KBM-7 (cell line): ENCODE measurements around the gene PPP2R5B.

ENCODE experiments used
- DNase-seq: peaks from one replicate; pipeline ENCODE4 v3.0.0-alpha.2; 2015
- in situ Hi-C: fragments of 300-500 bp; cut with MboI; formaldehyde crosslinking; loops from 2 replicates; pipeline ENCODE4 v1.14.3; 2020; ENCODE audit warnings: low sequenced_read_pairs, low pct_unique_long_range_greater_than_20kb, mixed read lengths

PPP2R5B gene

DNA sequence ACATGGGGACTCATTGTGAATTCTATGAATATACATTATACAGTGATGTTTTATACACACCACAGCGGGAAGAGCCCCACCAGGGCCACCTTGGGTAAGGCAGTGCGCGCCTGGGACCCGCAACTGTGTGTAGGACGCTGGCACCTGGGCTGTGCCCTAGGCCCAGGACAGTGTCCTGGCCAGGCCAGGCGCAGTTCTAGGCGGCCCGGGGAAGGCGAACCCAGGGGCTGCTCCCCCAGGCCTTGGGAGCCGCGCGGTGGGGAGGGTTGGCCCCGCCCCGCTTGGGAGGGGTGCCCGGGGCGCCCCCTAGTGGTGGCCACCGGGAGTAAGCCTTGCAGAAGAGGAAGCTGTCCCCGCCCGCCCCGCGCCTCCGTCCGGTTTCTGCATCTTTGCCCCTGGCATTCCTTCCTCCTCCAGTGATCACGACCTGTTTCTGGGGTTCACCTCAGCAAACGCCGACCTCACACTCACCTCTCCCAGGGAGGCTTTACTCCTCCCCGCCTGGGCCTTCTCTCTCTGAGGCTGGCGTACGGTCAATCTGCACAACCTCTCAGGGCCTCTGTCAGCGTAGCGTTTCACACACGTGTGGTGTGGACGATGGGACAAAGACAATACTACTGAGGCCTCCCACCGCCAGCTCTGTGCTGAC lies 36.6 kb upstream of the PPP2R5B start:
- in situ Hi-C loops, result no loop called here
- DNase-seq, result peak; percentile 84

DNA sequence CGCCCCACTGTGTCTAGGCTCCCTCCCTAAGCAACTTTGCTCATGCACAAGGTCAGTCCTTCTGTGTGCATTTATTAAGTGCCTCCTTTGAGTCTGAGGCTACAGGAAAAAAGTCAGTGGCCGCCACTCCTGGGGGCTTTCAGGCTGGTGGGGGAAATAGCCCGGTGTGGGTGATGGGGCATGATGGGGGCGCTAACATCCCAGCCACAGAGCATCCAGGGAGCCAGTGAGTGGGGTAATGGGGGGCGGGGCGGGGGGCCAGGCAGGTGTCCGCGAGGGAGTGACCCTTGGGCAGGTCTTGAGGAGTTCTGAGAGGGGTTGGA lies 36.1 kb upstream of the PPP2R5B start:
- in situ Hi-C loops, result no loop called here
- no peak for DNase-seq

DNA sequence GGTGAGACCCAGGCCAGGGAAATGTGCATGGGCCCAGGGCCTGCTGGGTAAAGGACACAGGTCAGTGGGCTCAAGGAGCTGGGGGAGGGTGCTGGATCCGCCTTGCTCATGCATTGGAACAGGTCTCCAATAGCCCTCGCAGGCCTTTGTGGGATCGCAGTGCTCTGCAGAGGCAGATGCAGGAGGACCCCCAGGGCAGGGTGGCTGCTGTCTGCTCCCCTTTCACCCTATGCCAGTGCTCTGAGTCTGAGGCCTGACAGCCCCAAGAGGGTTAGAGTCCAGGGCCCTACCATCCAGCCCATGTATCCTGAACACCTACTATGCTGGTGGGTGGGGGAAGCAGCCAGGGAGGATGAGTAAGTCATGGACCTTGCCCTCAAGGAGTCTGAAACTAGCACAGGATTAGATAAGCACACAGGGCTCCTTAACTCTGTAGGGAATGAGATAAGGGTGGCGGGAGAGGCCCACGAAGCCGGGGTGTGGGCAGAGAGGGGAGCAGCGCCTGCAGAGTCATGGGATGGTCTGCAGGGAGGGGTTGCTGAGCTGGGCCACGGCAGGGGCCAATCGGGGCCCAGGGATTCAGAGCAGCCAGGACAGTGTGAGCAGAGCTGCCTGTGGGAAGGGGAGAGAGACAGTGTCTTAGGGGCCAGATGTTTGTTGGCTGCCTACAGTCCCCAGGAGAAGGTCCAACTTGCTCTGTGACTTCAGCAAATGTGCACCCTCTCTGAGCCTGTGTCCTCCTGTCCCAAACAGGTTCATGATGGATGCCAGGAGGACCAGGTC lies 35.6 kb upstream of the PPP2R5B start:
- peak; percentile 24 for DNase-seq
- in situ Hi-C loops, result no loop called here

DNA sequence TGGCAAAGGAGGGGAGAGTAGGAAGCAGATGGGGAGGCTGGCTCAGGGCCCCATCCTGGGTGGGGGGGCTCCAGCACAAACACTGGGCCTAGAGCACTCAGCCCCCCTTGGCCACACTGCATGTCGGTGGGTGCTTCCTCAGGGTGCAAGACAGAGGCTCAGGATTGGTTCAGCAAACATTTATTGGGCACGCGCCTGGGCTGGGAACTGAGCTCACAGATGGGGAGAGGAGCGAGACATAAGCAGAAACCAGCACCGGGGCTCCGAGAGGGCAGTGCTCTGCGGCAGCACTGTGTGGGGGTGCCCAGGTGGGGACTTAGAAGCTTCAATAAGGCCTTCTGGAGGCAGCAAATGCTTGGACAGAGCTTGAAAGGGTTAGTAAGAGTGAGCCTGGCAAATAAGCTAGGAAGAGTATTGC lies 34.0 kb upstream of the PPP2R5B start:
- in situ Hi-C loops, result no loop called here
- no peak for DNase-seq

DNA sequence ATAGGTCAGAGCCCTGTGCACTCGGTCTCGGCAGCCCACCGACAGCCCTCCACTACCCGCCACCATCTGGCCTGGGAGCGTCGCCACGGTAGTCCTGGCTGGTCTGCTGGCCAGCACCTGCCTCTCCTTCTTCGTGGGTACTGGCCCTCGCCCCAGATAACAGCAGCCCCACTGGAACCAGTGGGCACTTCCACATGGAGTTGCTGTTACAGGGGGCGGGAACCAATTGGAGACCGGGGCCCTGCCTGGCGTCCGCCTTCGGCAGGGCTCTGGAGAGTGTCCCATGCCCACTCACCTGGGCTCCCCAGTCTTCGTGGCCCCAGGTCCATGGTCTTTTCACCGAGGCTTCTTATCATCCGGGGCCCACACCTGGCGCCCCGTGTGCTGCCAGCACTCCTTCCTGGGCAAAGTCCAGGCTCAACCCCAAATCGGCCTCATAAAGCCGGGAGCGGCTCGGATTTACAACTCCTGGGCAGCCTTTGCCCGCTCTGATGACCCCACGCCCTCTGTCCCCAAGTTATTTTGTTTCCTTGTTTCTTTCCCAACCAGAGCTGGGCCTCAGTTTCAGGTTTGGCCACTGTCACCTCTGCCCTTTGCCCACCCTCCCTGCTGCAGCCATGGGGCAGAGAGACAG lies 33.2 kb upstream of the PPP2R5B start:
- in situ Hi-C loops, result no loop called here
- DNase-seq, result no peak

DNA sequence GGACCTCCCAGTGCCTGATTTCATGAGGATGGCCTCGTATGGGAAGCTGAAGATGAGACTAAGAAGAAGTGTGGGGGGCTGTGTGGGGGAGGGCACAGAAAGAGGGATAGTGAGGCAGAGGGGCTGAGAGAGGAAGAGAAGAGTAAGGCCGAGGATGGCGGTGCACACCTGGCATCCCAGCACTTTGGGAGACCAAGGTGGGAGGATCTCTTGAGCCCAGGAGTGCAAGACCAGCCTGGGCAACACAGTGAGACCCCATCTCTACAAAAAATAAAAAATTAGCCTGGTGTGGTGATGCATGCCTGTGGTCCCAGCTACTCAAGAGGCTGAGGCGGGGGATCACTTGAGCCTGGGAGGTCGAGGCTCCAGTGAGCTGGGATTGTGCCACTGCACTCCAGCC lies 32.6 kb upstream of the PPP2R5B start:
- in situ Hi-C loops, result no loop called here
- no peak for DNase-seq

DNA sequence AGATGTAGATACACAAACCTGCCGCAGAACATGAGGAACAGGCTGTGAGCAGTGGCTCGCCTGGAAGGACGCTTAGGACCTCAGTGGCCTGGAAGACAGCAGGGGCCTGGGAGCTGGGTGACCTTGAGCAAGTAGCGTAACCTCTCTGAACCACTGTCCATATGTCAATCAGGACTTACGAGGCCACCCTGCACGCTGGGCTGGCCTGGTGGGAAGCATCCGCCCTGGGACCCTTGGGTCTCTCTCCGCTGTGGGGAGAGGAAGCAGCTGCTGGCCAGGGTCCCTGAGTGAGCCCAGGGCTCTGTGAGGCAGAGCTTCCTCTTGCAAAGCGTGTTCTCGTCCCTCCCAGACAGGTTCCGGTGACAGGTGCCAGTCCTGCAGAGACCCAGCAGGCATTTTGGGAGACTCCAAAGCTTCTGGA lies 32.1 kb upstream of the PPP2R5B start:
- no peak for DNase-seq
- in situ Hi-C loops, result no loop called here

DNA sequence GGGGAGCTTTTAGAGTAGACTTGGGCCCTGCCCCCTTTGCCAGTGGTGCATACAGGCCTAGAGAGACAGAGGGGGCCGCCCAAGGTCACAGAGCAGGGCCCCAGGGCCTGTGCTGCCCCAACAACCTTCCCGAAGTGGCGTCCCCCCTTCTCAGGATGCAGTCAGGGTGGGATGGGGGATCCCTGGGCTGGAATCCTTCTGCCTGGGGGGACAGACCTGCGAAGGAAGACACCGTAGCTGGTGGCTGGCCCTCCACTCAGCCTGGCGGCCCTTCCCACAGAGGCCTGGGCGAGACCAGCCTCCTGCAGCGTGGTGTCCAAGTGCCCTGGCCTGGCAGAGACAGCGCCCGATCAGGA lies 31.7 kb upstream of the PPP2R5B start:
- in situ Hi-C loops, result no loop called here

DNA sequence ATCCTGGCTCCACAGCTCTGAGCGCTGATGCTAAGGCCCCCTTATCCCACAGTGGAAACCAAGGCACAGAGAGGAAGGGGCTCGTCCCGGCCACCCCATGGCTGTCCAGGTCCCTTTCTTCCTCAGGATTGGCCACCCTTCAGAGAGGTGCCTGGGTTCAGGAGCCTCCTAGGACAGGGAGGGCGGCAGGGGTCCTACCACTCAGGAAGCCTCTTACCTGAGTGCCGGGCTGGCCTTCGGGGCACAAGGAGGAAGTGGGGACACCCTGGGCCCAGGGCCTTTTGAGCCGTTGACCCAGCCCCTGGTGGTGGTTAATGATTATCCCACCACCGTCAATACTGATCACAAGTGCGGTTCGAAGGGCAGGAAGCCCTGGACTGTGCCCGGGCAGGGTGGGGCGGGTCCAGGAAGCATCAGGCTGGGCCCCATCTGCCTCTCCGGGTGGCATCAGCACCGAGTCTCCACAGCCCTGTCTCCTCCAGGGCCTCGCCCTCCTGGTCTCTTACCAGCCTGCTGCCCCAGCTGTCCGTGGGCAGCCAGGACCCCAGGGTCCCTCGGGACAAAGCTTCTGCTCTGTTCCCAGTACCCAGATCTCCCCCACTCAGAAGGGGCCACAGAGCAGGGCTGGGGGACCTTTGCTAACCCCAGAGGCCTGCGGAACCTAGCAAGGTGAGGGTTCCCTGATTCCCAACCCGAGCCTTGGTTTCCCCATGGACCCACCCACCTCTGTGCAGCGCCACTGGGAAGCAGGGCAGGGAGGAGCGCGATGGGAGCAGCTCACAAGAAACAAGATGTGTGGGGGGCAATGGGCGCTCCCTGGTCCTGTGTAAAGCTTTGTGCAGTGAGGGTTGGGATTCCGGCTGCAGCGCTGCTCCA lies 31.1 kb upstream of the PPP2R5B start:
- DNase-seq, result no peak
- in situ Hi-C loops, result no loop called here

More for the DNA sequence above, 31.7 kb upstream of the PPP2R5B start:
- DNase-seq, result no peak

DNA sequence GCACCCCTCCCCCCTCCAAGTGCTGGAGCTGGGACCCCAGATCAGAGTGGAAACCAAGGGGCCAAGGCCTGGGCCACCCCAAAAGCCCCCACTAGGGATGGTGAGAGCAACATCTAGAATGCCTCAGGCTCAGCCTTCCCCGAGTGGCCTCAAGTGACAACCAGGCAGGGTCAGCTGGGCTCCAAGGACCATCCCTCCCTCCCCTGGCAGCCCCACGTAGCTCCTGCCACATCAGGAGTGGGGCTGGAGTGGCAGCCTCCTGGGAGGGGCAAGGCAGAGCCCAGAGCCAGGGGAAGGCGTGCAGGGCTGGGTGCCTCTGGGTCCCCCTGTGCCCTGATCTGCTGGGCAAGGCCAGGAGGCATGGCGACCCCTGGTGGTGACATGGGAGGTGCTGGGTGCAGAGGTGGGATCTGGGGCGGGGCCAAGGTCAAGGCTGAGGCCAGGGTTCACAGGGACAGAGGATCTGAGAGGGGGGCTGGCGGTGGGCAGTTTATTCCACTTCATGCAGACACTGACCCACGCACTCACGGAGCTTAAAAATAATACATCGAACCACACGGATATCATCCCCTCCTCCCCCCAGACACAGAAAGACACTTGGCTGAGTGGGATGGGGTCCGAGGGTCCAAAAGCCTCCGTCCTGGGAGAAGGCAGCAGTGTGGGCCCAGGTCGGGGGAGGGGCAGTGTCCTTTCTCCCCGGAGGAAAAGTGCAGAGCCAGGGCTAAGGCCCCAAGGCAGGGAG lies 30.2 kb upstream of the PPP2R5B start:
- DNase-seq, result peak; percentile 74
- in situ Hi-C loops, result no loop called here

DNA sequence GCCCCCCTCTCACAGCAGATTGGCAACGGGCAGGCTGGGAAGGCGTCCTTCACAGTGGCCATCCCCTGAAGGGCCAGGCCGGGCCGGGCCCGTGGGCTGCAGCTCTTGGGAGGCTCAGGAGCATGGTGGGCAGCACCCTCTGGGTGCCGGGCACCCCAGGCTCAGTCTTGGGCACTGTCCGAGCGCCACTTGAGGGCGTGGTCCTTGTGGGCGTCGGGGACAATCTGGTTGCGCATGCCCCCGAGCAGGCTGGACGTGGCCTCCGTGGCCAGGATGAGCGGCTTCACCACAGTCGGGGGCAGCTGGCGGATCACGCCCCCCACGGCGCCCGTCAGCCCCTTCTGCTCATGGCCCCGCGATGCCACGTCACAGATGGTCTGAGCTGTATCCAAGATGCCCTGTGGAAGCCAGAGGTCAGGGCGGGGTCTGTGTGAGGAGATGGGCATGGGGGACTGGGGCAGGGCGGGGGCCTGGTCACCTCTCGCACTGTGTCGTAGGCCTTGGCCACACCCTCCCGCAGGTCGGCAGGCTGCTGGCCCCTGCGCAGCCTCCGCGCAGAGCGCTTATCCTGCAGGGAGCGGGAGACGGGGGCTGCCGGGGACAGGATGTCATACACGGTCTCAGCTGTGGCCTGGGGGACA lies 29.6 kb upstream of the PPP2R5B start:
- DNase-seq, result no peak
- in situ Hi-C loops, result no loop called here

DNA sequence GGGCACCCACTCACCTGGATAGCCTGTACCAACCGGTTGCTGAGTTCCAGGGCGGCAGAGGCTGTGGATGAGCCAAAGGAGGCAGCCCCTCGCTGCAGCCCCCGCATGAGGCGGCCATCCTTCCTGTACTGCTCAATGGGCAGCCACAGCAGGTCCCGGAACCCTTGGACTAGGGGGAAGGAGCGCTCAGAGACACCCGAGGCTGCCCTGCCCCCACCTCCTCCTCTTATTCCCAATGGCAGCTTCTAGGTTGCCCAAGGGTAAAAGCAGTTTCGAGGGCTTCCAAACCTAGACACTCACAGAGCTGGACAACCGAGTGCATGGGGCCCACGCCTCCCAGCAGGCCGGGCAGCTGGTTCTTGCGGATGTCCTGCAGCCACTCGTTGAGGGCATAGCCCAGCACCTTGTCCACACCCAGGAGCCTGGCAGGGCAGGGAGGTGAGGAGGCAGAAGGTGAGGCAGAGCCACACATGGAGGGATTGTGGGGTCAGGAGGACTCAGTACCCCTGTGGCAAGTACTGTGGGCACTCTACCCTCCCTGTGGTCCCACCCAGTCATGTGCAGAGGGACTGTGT lies 28.0 kb upstream of the PPP2R5B start:
- in situ Hi-C loops, result no loop called here

DNA sequence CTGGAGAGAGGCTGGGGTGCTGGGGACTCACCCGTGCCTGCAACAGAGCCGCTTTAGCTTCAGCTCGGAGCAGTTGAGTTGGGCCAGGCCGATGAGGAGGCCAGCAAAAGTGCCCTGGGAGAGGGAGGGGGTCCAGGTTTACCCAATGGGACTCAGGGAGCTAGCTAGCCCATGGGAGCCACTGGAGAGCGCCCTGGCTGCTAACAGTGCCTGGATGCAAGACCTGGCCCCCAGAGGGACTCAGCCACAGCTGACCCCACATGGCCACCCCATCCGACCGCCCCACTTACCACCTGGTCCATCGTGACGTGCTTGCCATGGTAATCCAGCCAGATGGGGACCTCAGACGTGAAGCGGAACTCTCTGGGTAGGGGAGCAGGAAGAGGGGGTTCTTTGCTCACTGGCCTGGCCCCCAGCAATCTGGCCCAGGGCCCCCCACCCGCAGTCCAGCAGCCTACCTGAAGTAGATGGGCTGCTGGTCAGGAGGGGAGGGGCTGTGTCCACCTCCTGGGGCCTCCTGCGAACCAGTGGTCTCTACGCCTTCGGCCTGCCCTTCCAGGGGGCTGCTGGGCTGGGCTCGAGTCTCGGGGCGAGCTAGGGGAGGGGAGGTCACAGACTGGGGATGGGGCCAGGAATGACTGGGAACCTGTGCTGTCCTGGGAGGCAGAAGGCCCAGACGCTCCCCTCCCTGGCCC lies 27.0 kb upstream of the PPP2R5B start:
- in situ Hi-C loops, result no loop called here

More for the DNA sequence above, 28.0 kb upstream of the PPP2R5B start:
- DNase-seq, result no peak

DNA sequence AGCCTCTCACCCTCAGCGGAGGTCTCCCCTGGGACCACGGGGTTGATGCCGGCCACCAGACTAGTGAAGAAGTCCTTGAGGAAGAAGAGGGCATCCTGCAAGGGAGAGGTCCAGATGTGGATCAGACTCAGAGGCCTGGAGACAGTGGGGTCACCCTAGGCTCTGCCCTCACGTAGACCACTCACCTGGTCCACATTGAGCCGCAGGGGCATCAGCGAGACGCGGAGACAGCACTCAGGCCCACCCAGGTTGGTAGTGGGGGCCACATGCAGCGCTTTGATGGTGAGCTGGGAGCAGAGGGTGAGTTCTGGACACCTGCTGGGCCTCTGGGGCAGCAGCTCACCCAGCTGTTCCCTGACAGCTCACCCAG lies 26.4 kb upstream of the PPP2R5B start:
- in situ Hi-C loops, result no loop called here
- DNase-seq, result no peak

More for the DNA sequence above, 27.0 kb upstream of the PPP2R5B start:
- no peak for DNase-seq

DNA sequence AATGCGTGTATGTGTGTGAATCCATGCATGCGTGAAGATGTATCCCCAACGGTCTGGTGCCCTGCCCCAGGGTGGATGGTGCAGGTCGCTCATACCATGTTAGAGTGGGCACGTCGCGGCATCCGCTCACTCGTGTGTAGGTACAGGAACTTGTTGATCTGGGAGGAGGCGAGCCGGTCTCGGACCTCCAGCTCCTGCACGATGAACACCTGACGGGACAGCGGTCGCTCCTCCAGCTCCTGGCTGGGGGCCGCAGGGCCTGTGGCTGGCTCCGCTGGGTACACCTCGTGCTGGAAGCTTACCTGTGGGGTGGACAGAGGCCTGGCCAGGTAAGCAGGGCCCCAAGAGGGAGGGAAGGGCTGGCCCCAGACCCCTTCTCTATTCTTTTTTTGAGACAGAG lies 25.9 kb upstream of the PPP2R5B start:
- in situ Hi-C loops, result no loop called here

DNA sequence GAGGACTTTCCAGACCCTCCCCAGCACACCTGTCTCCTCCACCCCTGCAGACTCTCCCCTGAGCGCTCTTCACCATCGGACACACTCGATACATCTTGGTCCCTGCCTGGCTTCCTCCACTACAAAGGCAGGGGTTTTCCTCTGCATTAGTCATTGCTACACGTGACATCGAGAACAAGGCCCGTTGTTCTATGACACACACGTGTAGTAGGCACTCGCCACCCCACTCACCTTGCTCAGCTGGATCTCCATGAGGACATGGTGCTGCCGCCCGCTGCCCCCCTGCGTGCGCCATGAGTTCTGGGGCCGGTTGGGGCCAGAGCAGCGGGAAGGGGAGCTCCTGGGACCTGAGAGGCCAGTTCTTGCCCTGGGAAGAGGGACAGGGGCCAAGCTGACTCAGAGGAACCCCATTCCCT lies 24.2 kb upstream of the PPP2R5B start:
- in situ Hi-C loops, result no loop called here
- DNase-seq, result no peak

More for the DNA sequence above, 25.9 kb upstream of the PPP2R5B start:
- no peak for DNase-seq

DNA sequence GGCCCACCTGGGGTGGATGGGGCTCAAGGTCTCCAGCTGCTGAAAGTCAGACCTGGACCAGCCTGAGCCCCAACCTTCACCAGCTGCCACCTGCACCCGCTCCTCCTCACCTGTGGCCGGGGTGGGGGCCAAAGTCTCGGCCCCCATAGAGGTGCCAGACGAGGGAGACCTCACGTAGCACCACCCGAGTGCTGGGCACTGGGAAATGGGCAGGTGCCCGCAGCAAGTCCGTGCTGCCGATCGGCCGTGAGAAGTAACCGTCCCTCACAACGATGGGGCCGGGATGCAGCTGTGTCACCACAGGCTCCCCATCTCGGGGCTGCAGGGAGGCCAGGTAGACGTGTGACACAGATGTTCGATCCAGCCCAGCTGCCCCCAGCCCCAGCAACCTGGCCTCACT lies 23.7 kb upstream of the PPP2R5B start:
- in situ Hi-C loops, result no loop called here
- no peak for DNase-seq
